Esophagus squamous epithelium (tissue), 4 donors: ENCODE measurements around the gene IGSF9.

Source experiments
- CTCF ChIP-seq, 6 experiments: fragments of 450-650 bp in 4 of 6; fragments of 200-600 bp in 2 of 6; sonication (generic) in 2 of 6; IDR thresholded peaks; one replicate each; pipeline ENCODE4 v1.5.1; 2016 to 2019; ENCODE audit warnings: antibody characterized with exemption in 6 of 6, mild to moderate bottlenecking in 4 of 6, moderate library complexity in 4 of 6
- POLR2A ChIP-seq, 4 donors: fragments of 450-650 bp; IDR thresholded peaks; one replicate each; pipeline ENCODE4 v1.6.1; 2017; ENCODE audit warnings: antibody characterized with exemption in 4 of 4, mild to moderate bottlenecking in 4 of 4, moderate library complexity in 3 of 4

- TF ChIP-seq POLR2A (IDR thresholded peaks at IDR 0.05) = no peak
- no peak for TF ChIP-seq CTCF (IDR thresholded peaks at IDR 0.05)
These were observed 32.1 kb upstream of the IGSF9 start for GRCh38 chr1:159977364-159978106.
